ENCODE results near the gene PI4KB.
"Not testable (repeated sequence)": the region's sequence is repeated elsewhere in the genome, so short reads cannot be mapped to it uniquely, and the experiment has no call there.

DNA sequence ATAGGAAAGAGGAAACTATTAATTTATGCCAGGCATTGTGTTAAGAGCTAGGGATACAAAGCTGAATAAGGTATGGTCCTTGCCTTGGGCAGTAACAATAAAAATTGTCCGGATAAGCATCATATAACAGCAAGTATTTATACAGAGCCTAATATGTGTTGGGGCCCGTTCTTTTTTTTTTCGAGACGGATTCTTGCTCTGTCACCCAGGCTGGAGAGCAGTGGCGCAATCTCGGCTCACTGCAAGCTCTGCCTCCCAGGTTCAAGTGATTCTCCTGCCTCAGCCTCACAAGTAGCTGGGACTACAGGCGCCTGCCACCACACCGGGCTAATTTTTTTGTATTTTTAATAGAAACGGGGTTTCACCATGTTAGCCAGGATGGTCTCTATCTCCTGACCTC lies 23.1 kb upstream of the PI4KB start:
- TF ChIP-seq, protein P1, sequence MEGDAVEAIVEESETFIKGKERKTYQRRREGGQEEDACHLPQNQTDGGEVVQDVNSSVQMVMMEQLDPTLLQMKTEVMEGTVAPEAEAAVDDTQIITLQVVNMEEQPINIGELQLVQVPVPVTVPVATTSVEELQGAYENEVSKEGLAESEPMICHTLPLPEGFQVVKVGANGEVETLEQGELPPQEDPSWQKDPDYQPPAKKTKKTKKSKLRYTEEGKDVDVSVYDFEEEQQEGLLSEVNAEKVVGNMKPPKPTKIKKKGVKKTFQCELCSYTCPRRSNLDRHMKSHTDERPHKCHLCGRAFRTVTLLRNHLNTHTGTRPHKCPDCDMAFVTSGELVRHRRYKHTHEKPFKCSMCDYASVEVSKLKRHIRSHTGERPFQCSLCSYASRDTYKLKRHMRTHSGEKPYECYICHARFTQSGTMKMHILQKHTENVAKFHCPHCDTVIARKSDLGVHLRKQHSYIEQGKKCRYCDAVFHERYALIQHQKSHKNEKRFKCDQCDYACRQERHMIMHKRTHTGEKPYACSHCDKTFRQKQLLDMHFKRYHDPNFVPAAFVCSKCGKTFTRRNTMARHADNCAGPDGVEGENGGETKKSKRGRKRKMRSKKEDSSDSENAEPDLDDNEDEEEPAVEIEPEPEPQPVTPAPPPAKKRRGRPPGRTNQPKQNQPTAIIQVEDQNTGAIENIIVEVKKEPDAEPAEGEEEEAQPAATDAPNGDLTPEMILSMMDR (IDR thresholded peaks at IDR 0.05), result not testable (repeated sequence)
- not testable (repeated sequence) for TF ChIP-seq POLR2A (IDR thresholded peaks at IDR 0.05)

All from right lobe of liver (tissue), 4 donors.